ELR (cell line): ENCODE measurements around the gene ZPBP.
A peak's percentile ranks its signal among the peaks of the same experiment; 100 is the strongest.

ENCODE experiments used
- DNase-seq: peaks from one replicate; pipeline ENCODE4 v3.0.0-alpha.2; 2015; ENCODE audit warnings: low read depth

ZPBP gene, protein sequence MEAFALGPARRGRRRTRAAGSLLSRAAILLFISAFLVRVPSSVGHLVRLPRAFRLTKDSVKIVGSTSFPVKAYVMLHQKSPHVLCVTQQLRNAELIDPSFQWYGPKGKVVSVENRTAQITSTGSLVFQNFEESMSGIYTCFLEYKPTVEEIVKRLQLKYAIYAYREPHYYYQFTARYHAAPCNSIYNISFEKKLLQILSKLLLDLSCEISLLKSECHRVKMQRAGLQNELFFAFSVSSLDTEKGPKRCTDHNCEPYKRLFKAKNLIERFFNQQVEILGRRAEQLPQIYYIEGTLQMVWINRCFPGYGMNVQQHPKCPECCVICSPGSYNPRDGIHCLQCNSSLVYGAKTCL

DNA sequence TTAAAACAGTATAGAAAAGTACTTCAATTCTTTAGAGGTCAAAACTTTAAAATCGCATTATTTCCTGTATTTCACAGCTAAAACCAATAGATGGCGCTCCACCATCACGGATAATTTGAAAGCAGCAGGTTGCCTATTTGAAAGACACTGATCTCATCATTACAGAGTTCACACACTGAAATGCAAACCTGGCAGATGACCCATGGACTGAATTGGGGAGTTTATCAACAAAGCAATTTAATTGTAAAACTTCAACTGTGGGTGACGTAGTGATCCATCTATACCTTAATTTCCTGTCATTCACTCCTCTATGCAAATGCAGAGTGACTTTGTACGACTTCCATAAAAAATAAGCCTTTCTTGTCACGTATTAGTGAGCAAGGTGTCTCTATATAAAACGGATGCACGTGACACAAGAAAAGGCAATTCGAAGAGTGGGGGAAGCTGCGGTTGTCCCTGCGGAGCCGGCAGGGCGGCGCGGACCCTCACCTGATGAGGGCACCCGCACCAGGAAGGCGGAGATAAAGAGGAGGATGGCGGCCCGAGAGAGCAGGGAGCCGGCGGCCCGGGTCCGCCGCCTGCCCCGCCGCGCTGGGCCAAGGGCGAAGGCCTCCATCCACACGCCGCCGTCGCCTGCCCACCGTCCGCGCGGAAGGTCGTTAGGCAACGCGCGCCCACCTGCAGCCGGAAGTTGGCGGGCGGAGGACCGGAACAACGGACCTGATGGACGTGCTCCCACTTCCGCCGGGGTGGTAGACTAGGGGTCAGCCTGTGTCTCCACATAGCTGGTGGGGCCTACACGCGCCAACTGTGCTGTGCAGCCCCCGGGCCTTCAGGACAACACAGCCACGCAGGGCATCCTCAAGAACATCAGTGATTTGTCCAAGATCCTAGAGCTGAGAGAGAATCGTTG lies at the start of gene ZPBP:
Gene ZPBP, minus strand, starts transcription at position 668 of the 913 bp plus-strand sequence. Its CDS starts 52 bp downstream, at position 616.
- peak; percentile 25 for DNase-seq

DNA sequence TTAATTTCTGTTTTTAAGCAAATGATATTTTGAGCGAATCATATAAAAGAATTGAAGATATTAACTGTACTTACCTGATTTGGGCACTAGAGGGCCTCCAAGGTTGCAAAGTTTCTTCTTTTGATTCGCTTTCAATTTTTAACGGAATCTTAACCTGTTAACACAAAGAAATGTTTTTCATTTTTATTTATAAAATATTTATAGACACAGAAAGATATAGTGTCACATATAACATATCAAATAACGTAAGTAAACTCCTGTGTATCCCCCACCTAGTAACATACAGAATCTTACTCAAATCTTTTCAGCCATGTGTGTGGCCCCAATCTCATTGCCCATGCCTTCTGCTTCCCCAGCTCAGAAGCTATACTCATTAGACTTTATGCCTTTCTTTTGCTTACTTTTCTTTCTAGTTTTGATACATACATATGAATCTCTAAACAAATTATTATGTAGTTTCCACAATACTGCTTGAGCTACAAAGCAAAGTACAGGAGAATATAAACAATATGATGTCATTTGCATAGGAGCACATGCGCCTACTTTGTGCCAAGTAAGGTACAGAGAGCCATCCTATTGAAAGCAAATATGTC lies 49.5 kb upstream of the ZPBP start:
- DNase-seq, result peak; percentile 46

DNA sequence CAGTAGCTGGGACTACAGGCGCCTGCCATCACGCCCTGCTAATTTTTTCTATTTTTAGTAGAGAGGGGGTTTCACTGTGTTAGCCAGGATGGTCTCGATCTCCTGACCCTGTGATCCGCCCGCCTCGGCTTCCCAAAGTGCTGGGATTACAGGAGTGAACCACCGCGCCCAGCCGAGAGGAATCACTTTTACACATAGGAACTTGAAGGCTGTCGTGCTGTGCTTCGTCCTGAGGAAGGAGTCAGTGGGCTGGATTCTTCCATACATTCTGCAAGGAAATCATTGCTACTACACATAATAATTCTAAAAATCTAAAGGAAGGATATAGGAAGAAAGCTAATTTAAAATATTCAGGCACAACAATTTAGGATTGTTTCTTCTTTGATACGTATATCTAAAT lies 48.8 kb upstream of the ZPBP start:
- no peak for DNase-seq

DNA sequence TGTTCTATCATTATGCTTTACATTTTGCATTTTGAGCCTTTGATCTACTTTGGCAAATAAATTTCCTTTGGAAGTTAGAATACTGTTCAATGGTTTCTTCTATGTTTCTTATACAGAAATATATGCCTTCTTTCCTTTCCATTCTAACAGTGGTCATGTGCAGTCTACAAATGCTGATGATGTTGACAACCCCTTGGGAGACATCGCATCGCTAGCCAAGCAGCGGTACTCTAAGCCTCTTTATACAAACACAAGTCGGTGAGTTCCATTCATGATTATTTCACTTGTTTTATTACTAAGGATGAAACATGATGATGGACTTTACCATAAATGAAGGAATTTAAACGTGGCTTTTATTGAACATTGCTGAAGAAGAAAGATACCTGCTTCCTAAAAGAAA lies 48.1 kb upstream of the ZPBP start:
- no peak for DNase-seq

DNA sequence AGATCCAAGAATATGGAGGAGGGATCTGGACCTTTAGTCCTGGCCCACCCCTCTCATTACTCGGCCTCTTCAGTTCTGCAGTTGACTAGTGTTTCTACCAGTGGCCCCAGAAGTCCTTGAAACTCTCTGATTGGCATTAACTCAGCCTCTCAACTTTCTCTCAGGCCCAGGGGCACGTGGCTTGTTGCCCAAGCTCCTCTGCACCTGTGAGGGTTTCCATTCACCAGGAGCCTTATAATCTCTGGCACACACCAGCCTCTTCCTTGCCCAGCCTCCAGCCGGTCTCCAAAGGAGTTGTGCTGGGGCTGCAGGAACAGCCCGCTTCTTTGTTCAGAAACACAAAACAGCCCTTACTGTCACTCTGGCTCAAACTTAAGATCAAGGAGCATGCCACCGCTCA lies 47.6 kb upstream of the ZPBP start:
- no peak for DNase-seq

DNA sequence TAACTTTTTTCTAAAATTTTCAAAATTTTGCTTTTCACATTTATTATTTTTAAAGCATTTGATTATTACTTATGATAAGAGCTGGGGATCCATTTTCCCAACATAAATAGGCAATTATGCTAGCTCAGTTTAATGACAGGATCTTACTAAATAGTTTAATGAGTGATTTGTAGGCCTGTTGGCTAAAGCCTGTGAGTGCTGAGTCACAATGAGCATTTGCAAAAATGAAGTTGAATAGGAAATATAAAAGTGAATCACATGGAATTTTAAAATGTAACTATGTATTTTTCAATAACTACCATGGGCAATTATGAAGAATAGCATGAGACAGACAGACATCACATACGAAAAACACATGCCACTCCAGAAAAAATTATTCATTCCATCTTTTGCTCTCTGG lies 45.1 kb upstream of the ZPBP start:
- no peak for DNase-seq

DNA sequence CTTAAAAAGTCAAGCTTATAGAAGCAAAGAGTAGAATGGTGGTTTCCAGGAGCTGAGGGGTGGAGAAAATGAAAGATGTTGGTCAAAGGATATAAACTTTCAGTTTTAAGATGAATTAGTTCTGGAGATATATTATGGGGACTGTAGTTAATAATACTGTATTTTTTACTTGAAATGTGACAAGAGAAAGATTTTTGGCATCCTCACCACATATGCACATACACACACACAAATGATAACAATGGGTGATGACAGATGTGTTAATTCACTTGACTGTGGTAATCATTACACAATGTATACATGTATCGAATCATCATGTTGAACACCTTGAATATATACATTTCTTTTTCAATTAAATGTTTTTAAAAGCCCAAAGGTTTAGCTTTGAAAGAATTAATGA lies 32.7 kb upstream of the ZPBP start:
- DNase-seq, result no peak

DNA sequence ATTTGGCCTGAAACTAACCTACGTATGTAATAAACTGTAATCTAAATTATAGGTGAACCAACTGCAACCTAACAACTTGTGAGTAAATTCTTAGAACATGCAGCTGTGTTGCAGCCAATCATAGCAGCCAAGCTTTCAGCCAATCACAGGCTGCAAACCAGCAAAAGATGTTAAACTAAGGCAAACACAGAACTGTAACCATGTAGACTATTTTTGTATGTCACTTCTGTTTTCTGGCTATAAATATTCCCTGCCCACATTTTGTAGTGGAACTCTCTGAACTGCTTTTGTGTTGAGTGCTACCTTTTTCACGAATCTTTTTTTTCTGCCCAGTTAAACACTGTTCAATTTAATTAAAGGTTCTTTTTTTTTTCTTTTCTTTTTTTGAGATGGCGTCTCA lies 28.2 kb upstream of the ZPBP start:
- DNase-seq, result no peak

DNA sequence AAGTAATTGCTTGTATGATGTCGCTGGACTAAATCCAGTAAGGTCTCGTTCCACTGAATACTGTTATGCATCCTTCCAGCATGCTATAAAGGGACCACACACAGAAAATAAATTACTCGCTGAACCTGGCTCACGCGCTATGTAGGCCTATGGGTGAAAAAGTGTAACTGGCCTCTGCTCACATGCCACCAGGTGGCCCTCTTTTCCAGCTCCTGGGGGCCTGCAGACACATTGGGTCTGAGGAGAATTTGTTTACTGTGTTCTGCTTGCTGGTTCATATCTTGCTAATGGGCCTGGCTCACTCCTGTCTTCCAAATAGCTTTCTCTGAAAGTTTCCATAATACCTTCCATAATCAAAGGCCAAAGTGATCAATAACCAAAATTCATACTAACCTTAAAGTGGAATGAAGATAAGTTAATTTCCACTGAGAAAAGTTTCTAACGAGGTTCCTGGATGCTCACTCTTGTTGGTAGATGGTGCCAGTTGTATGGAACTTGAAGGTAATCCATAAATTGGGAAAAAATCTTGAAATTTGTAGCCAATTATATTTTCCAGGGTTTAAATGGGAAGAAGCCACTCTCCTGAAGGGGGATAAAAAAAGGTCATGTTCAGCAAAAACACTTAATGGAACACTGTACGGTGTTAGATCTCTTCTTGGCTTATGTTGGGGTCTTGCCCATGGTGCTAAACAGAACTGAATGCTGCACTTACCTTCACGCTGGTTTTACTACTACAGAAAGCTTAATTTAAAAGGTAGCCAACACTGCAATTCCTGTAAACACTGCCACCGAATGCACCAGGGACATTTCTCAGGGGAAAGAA lies 27.0 kb upstream of the ZPBP start:
- DNase-seq, result no peak

DNA sequence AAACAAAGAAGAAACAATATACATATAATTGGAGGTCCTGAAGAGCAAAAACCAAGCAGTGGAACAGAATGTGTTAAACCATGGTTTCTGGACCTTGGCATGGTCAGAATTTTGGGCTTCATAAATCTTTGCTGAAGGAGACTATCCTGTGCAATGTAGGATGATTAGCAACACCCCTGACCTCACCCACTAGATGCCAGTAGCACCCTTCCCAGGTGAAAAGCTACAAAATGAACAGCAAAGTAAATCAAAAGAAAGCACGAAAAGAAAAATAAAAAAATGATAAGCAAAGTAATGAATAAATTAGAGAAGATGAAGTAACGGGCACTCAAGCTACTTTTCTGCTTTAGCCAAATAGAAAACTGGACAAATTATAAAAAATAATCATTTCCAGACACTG lies 19.2 kb upstream of the ZPBP start:
- no peak for DNase-seq

DNA sequence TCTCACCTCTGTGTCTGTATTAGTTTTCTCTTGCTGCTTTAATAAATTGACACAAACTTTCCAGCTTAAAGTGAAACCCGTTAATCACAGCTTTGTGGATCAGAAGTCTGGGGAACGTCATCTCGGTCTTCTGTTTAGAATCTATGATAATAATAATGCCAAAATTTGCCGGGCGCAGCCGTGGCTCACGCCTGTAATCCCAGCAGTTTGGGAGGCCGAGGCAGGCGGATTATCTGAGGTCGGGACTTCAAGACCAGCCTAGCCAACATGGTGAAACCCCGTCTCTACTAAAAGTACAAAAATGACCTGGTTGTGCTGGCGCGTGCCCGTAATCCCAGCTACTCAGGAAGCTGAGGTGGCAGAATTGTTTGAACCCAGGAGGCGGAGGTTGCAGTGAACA lies 8.8 kb upstream of the ZPBP start:
- no peak for DNase-seq

DNA sequence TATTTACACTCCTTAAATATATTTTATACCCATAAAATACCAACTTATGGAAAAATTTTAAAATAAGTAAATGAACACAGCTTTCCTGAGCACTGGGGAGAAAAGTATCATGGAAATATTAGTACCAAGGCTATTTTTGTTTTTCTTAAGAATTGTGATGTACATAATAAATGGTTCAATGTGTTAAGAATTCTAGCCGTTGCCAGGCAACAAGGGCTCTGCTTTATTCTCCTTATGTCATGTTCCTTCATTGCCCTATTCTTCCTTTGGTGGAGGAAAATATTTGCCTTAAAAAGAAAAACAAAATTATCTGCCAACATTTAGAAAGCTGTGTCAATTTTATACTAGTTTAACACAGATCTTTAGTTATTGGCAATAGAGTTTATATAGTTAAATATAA lies 2.6 kb upstream of the ZPBP start:
- no peak for DNase-seq

DNA sequence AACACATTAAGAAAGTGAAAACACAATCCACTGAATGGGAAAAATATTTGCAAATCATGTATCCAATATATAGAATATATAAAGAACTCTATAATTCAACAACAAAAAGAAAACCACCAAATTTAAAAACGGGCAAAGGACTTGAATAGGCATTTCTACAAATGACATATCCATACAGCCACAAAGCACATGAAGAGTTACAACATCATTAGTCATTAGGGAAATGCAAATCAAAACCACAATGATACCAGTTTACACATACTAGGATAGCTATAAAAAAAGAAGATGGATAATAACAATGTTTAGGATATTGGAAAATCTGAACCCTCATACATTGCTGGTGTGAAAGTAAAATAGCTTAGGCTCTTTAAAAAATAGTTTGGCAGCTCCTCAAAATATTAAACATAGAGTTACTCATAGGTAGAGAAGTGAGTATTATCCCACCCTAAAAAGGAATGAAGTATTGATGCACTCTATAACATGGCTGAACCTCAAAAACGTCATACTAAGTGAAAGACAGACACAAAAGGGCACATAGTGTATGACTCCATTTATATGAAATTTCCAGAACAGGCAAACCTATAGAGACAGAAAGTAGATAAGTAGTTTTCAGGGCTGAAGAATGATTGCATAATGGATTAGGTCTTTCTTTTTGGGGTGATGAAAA lies 4.5 kb downstream of the ZPBP start:
- DNase-seq, result no peak

DNA sequence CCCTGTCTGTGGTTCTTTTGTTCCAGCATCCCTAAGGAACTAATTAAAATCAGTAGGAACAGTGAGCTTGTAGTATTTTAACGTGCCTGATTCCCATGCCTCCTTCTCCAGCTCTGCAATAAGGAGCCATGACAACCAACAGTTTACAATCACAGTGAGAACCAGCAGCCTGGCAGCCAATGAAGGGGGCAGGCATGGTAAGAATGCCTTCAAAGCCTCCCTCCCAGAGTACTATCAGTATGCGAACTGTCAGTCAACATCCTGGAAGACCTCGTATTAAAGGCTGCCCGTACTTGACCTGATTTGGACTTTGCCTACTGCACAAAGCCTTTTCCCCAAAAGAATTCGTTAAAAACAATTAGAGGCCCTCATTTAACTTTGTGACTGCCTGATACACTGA lies 7.7 kb downstream of the ZPBP start:
- DNase-seq, result no peak

DNA sequence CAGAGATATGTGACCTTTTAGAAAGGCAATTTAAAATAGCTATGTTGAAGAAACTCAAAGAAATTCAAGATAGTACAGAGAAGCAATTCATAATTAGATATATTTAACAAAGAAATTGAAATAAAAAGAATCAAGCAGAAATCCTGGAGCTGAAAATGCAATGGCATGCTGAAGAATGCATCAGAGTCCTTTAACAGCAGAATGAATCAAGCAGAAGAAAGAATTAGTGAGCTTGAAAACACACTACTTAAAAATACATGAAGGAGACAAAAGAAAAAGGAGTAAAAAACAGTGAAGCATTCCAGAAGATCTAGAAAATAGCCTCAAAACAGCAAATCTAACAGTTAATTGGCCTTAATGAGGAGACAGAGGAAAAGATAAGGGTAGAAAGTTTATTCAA lies 20.0 kb downstream of the ZPBP start:
- DNase-seq, result no peak

DNA sequence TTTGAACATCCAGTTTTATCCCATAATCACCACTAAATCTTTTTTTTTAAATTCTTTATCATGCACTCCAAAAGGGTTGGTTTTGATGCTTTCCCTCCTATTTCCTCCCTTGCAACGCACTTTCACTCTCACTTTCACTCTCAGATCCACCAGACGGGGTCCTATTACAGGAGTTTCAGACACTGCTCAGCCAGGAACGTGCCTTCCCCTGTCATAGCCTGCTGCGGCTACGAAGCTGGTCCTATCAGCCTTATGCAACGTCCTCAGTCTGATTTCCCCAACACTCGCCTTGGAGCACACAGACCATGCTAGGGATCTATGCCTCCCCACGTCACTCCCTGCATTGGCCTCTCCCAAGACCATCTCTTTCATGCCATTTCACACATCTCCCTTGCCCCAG lies 23.4 kb downstream of the ZPBP start:
- no peak for DNase-seq

DNA sequence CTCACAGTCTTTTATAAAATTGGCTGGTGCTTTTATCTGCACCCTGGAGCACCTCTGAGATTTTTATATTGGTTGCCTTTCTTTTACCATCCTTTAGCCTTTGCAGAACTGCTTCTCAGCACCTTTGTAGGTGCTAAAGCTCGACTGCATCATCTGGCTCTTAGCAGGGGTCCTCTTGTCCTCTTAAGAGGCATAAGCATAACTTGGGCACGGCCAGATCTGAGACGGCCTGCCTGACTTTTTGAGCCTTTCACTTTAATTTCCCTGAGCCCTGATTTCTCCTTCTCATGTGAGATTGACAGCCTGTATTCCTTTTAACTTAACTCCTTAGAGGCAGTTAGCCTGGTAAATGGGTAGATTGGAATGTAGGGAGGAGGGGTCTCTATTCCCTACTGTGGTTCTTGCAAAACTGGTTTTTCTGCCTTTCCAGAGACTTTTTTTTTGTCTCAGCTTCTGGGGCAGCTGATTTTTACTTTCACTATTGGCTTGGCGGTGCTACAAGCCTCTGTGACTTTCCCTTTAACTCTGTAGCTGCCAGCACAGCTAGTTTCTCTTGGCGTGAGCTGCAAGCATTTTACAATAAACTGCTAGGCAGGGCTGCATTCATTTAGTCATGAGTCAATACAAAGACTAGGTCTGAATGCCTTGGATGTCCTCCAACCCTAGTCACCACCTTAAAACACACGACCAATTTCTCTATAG lies 24.0 kb downstream of the ZPBP start:
- peak; percentile 8 for DNase-seq

DNA sequence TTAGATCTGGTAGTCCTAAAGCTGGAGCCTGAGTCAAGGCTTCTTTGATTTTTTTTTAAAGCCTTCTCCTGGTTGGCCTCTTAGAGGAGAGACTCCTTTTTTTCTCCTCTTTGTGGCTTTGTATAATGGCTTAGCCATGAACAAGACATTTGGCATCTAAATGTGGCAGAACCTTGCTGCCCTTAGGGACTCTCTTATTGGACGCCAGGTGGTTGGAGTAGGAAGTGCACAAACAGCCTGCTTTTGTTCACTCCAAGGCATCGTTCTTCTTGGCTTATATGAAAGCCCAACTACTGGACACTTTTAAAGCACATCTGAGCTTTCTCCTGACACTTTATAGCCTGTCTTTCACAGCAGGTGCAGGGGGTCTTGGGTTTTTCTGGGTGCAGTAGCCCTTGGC lies 25.0 kb downstream of the ZPBP start:
- DNase-seq, result no peak

DNA sequence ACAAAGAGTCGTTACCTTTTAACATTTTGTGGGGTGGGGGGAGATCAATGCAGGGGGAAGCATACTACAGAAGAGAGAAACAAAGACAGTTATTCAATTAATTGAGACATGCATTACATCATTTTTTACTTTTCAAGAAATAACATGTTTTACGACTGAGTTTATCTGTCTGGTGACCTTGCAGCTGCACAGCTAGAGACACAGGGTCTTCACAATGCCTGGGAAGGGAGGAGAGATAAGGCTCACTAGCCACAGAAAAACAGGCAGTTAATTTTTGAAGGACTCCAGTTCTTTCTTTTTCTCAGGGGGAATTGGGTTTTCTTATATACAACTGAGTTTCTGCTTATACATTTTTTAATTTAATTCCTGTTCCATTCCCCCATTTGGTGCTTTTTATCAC lies 30.1 kb downstream of the ZPBP start:
- no peak for DNase-seq

DNA sequence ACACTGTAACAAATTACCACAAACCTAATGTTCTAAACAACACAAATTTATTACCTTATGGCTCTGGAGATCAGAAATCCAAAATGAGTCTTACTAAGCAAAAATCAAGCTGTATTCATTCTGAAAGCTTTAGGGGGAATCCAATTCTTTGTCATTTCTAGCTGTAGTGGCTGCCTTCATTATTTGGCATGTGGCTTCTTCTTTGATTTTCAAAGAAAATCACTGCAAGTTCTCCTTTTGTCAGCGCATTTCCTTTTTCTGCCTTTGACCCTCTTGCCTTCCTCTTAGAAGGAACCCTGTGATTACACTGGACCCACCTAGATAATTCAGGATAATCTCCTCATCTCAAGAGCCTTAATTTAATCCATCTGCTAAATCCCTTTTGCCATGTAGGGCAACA lies 36.9 kb downstream of the ZPBP start:
- no peak for DNase-seq

DNA sequence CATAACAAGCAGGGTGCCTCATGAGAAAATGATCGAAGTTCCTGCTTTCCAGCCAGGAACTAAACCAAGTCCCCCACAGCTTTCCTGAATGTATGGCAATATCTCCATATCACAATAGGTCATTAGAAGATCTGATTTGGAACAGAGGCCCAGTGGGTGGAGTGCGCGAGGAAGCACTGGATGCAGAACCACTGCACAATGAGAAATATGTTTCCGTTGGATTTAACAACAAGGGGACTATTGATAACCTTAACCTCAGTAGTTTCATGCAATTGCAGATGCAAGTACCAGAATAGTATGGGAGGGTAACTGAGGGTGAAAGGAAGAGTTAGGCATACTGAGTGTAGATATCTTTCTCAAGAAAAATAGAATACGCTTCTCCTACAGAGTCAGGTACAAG lies 45.3 kb downstream of the ZPBP start:
- DNase-seq, result no peak
